NCI-H2029 (cell line): ENCODE measurements around the gene TAPBP.

Experiments used
- DNase-seq: peaks from one replicate; lab custom pipeline; 2025; lab: John Stamatoyannopoulos, UW

The TAPBP gene

DNA sequence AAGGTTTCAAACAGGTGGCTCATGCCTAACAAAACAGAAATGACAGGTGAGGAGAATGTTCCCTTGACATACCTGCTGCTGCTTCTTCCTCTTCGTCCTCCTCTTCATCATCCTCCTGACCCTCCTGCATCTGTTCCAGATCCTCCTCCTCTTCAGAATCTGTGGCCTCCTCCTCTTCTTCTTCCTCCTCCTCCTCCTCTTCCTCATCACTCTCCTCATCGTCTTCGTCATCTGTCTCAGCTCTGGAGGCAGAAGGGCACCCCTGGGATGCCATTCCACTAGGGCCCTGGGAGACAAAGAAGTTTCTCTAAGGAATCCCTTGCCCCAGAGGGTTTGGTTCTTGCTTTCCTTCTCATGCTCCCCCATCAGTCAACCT, 6.0 kb upstream of the TAPBP start:
- DNase-seq: no peak

DNA sequence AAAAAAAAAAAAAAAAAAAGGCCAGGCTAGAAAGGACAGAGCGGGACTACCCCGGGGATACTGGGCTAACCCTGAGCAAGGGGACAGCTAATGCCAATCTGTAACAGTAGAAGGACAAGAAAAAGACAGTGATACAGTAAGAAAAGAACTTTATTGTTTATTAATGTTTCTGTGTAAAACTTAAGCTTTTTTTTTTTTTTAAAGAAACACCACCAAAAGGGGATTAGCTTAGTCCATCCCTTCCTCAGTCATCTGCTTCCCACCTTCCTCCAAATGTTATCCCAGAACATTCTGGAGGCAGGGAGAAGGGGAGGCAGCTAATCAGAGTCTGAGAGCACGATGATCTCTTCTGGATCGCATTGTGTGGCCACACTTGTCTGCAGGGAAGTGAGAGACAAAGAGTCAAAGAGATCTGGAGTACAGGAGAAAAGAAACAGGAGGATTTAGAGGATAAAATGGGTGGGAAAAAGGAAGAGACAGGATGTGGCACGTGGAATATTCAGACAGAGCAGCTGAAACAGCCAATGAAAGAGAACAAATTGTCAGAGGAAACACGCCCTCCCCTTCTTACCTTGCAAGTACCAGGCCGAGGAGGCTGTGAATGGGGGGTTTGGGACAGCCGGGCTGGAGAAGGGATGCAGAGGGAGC, 4.7 kb upstream of the TAPBP start:
- no peak for DNase-seq

DNA sequence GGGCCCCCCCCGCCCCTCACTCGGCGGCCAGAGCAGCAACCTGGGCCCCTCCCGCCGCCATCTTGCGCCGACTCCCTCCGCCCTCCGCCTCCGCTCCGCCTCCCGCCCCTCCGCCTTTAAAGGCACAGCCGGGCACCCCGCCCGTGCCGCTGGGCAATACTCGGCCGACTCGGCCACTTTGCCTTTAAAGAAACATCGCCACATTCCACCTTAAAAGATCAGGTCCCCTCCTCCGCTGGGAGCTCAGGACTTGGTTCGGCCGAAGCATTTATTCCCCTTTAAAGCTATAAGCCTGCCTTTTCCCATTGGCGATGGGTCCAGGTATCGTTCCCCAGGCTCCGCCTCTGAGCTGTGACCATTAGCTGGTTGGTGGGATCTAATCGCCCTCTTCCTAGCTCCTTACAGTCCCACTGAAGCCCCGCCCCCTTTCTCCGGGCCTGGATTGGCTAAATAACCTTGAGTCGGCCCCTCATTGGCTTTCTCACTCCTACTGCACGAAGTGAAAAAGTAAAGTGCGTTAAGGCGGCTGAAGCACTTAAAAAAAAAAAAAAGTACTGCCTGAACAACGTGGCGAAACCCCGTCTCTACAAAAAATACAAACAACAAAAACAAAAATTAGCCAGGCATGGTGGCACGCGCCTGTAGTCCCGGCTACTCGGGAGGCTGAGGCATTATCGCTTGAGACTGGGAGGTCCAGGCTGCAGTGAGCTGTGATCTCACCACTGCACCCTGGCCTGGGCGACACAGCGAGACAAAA, 4.0 kb upstream of the TAPBP start, which contains the start of gene ZBTB22:
ZBTB22 (minus strand) TSS at position 76 of the 757 bp plus-strand sequence. CDS start 828 bp downstream, outside the sequence.
- DNase-seq: peak; percentile 98

DNA sequence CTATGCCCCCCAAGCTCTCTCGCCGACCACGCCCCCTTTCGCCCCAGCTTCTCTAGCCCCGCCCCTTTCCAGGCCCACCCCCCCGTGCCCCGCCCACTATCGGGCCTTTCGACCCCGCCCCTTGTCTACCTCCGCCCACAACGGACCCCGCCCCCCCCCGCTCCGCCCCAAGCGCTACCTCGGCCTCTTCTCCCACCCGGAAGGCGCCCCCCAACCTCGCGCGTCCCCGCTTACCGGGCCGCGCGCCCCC, 3.5 kb upstream of the TAPBP start:
- DNase-seq: no peak

DNA sequence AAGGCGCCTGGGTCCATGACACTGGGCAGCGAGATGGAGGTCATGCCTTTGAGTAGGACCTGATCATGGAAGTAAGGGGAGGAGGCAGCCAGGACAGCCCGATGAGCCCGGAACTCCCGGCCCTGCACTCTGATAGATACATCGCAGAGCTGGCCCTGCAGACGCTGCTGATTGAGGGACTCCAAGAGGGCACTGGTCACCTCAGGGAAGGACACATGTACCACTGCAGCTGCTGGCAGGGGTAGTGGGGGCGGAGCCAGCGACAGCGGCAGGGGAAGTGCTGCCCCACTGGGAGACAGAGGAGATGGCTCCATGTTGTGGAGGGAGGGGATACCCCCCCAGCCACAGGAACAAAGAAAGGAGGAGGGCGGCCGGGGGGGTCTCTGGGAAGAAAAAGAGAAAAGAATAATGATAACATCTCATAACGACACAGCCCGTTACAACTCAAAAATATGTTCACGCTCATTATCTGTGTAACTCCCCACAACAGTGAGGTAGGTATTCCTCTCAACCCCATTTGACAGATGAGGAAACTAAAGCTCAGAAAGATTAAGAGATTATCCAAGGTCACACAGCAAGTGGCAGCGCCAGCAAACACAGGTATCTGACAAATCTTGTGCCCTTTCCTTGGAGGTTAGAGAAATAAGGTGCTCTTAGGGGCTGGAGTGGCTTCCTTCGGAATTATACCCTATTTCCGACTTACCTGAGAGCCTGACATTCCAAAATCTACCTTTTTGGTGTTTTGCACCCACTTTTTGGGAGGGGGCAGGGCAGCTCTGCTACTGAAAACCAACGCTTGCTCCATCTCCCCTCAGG, 2.9 kb upstream of the TAPBP start:
- DNase-seq: no peak

DNA sequence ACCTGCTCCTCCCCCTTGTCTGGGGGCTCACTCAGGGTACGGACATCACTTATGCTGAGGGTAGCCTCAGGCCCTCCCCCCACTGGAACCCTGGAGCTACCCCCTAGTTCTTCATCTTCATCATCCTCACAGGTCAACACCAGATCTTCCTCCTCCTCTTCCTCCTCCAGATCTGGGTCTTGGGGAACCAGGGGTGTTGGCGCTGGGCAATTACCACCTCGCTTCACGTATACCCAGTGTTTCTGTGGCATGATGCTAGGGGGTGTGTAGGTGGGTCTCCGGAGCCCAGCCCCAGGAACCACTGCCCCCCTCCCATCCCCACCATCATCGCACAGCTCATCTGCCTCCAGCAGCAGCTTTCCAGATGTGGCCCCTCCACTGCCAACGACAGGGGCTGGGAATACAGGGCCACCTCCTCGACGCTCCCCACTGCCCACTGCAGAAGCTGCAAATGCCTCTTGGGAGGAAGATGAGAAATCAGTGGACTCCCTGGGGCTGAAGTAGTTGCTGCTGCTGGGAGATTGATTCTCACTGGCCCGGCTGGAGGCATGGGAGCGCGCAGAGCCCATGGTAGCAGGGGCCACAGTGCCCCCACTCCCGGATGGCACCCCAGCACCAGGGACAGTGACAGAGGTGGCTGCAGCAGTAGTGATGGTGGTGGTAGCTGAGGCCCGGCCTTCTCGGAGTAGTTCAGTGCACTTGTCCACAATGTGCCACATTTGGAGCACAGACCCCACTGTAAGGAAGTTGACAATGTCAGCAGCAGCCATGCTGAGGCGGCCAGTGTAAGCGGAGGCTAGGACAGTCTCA, 2.1 kb upstream of the TAPBP start:
- no peak for DNase-seq

DNA sequence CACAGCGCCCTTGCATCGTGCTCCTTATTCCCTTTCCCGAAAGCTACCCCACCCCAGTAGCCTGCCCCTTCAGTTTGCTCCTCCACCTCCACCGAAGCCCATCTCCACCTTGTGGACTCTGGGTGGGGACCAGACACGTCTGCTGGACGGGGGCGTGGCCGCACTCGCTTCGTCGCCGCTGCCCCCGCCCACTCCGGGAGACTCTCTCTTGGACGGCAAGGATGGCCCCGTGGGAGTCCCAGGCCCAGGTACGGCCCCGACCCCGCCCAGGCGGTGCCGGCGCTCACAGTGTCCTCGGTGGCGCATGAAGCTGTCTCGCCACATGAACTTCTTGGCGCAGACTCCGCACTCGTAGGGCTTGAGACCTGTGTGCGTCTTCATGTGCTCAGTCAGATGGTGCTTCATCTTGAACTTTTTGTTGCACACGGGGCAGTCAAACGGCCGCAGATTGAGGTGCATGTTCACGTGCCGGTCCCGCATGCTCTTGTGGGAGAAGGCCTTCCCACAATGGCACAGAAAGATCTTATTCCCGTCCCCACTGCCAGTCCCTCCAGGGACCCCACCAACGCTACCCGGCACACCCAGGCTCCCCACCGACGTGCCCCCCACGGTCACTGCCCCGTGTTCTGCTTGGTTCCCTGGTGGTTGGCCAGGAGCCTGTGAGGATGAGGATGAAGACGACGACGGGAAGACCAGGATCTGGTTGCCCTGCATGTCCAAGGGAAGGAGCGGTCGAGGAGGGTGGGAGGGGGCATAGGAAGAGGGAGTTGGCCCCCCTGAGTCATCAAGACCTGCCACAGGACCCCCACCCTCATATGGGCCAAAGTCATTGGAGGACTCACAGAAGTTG, 1.3 kb upstream of the TAPBP start:
- peak; percentile 31 for DNase-seq

DNA sequence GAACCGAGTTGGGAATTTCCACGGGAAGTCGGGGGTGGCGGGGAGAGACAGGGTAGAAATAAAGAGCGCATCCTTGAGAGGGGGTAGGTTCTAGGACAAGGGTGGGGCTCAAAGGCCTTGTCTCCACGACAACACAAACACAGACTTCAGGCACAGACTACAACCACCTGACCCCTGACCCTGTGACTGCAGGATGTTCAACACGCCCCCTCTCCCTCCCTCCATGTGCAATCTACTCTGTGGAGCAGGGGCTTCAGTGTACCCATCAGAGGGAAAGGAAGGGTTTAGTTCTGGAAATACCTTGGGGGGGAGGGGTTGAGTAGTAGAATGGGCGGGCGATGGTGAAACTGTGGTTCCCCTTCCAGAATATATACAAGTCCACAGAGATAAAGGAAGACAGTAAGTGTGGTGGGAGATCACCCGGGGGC, 651 bp upstream of the TAPBP start:
- DNase-seq: peak; percentile 76

DNA sequence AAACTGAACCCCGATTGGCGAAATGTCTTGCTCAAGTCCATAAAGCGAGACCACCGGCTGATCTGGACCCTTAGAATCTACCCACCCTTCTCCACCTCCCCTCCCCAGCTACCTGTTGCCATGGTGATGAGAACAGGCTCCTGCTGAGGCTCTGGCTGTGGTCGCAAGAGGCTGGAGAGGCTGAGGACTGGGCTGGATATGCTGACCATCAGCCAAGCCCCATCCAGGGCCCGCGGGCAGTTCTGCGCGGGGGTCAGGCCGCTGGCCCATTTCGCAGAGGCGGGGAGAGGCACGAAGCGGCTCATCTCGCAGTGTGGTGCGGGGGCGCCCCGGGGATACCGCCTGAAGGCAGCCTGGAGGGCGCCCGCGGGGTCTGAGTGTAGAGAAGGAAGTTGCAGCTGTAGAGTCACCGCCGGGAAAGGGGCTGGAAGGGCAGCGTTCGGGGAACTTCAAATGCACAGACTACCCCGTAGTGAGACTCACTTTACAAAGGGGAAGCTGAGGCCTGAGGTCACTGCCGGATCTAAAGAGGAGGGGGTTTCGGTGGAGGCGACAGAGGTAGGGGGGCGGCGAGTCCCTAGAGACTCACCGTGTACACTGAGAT, 671 bp downstream of the TAPBP start:
- no peak for DNase-seq

DNA sequence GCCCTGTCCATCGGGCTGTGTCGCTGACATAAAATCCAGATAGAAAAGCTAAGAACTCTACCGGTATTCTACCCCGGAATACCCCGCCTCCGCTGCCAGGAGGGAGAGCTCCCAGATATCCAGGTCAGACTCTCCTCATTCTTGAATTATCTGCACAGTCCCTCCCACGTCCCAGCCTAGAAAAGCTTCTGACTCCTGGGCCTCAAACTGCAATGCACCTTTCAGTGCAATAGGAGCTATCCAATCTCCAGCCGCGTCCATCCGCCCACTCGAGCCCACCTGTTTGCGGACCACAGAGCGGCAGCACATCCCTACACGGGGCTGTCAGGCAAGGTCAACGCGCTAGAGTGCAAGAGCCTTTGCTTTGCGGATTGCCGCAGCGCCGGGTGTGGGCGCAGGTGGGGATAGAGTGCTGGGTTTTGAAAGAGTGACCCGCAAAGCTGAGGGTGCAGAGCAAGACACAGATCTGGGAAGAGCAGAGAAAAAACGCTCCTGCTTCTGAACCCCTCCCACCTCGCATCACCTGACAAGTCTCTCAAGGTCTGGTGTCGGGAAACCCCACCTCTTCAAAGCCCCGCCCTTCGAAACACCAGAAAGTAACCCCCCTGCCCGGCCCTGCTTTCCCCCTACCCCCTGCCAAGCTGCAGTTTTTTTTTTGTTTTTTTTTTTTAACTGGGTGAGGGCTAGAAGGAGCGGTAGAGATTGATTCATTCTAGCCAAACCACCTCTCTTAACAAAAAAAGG, 1.3 kb downstream of the TAPBP start:
- DNase-seq: peak; percentile 78

DNA sequence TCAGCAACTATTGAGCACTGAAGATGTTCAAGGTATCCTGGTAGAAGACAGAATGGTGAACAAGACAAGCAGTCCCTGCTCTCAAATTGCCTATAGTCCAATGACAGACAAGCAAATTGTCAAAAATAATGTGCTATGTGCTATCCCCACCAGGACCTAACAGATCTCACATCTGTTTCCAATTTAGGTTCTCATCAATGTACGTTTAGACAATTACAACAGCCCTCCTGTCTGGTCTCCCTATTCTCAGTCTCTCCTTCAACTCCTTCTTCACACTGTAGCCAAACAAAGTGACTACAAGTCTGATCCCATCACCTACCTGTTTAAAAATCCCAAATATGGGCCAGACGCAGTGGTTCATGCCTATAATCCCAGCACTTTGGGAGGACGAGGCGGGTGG, 7.5 kb downstream of the TAPBP start:
- no peak for DNase-seq

DNA sequence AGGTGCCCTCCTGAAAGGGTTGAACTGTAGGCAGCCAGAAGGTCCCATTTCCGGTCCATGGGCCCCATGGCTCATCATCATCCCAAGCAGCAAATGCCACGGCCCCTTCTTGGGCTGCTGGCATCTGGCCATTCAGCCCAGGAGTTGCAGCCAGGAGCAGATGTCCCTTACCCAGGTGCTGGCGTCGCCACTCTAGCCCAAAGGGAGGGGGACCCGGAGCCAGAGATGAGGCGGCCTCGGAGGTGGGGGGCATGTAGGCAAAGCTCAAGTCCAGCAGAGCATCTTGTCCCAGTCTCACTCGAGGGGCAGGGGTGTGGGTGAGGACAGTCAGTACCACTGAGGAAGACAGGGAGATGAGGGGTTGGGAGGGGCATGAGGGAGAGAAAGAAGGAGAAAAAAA, 8.8 kb downstream of the TAPBP start:
- DNase-seq: no peak

DNA sequence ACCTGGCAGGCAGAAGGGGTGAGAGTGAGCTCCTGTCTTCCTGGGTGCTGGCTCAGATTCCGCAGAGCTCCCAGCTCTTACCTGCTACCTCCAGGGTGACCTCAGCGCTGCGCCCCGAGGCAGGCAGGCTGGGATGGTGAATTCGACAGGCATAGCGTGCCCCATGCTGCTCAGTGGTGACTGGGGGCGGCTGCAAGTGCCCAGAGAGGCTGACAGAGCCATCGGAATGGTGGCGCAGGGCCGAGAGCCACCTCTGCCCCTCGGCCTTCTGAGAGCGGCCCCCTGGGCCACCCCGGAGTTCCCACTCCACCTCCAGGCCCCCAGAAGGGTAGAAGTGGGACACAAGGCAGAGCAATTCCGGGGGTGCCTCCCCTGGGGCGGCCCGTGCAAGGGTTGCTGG, 9.7 kb downstream of the TAPBP start:
- no peak for DNase-seq

DNA sequence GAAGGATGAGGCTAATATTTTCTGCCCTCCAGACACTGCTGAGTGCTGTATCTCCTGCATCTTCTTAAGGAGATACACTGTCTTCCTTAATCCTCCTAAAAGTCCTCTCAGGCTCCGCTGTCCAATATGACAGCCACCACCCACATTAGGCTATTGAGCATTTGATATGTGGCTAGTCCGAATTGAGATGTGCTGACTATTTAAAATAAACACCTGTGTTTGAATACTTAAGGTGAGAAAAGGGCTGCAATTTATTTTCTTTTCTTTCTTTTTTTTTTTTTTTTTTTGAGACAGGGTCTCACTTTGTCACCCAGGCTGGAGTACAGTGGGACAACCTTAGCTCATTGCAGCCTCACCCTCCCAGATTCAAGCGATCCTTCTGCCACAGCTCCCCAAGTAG, 12.0 kb downstream of the TAPBP start:
- no peak for DNase-seq

DNA sequence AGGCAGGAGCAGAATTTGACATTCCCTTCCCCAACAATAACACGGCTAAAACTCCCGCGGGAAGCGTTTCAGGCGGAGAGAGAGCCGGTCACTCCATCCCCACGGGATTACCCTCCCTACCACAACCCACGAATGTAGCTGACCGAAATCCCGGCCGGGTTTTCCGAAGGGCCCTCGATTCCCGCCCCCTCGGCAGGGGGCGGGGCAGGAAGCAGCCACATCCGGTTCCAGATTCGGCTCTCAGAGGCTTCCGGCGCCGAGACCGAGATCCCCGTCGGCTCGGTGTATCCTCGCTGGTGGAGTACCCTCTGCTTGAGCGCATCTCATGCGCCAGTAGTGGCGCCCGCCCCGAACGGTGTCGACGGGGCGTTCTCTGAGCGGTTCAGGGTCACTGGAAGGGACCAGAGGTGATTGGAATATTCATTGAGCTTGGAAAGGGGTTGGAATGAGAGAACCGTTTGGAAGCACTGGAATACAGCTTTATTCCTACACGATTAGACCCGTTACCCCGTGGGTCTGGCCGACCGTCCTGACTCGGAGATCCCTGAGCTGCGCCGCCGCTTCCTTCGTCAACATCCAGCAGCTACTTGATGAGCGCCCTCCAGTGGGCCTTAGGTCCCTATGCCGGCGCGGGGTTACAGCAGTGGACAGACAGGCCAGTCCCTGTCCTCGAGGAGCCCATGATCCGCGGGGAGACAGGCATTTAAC, 14.5 kb downstream of the TAPBP start:
- peak; percentile 92 for DNase-seq

DNA sequence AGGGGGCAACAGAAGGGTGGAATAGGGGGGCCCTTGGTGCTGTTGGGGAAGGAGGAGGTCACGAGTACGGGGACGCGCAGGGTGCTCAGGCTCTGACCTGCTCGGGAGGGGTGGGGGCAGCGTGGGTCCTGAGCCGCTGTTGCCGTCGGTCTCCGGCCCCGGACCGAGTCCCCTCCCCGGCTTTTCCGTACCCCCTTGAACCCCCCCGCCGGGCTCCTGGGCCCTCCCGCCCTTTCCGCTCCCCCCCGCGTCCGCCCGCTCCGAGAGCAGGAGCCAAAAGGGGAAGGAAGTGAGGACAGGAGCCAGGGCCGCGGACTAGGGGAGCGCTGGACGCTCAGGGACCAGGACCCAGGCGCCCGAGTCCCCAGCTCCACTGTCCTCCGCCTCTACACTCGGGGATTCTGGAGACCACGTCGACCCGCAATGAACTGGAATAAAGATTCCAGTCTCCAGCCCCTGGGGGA, 15.1 kb downstream of the TAPBP start, which contains the start of gene RGL2:
RGL2 (minus strand) TSS at position 170 of the 464 bp plus-strand sequence. CDS start 332 bp downstream, outside the sequence.
- DNase-seq: peak; percentile 60

DNA sequence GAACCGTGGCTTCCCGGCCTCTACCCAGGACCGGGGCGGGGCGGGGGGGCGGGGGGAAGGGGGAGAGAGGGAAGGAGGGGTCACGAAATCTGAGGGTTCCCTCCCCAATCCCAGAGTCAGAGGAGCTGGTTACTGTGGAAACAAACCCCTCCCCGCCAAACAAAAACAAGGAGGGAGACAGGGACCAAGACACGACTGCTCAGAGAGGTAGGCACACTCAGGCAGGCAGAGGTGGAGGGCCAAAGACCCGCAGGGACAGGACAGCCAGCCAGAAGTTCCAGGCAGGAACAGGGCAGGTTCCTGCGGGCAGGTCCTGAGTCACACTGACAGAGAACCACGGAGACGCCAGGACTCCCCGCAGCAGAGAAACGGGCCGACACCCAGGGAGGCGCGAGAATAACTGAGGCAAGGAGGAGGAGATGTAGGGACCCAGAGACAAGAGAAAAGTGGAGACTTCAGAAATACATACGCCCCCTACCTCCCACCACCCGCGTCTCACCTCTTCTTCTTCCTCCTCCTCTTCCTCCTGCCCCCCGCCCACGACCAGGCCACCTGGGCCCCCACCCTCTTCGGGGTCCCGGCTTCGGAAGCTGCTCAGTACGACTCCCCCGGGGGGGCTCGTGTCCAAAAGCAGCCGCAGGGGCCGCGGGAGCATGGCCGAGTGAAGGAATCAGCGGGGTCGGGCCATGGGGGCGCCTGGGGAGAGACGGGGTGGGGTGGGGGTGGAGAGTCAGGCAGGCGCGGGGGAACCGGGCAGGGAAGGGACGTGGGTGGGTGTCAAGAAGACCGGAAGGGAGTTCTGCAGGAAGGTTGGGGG, 15.7 kb downstream of the TAPBP start:
- DNase-seq: peak; percentile 19

DNA sequence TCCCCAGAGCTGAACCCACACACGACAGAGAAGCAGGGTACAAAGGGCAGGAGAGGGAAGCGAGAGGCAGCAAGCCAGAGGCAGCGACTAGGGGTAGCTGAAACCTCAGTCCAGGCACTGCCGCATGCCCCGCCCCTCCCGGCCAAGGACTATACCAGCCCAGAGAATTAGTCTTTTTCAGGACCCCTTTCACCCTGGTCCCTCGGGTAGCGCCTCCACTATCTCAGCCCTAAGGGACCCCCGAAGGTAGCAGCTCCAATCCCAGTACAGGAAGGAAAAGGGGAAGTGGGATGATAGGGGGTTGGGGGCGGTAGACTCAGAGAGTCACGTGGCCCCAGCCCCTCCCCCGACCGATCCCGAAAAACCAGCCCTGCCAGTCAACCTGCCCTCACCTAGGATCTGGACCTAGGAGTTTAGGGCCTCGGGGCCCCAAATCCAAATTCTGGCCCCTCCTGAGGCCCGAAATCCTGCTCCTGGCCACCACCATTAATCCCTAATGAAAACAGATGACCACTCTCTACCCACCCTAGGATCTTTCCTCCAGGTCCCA, 16.4 kb downstream of the TAPBP start:
- no peak for DNase-seq
